Astrocyte of the spinal cord (primary cell): ENCODE data around the gene PLK4.
"Not testable (repeated sequence)": the region's sequence is repeated elsewhere in the genome, so short reads cannot be mapped to it uniquely, and the experiment has no call there.

Experiments used
- DNase-seq: peaks from one replicate; pipeline ENCODE4 v3.0.0; 2011; ENCODE audit warnings: low read depth, low spot score
- H3K4me3 ChIP-seq: 2 replicates; pipeline ENCODE4 v1.5.1; 2011; ENCODE audit warnings: low read depth, mild to moderate bottlenecking, low read length, moderate library complexity
- CTCF ChIP-seq: IDR thresholded peaks from 2 replicates; pipeline ENCODE4 v1.5.1; 2012; ENCODE audit warnings: low read depth, mild to moderate bottlenecking, low read length, inconsistent platforms
- in situ Hi-C: cut with HindIII; loops from 2 replicates; pipeline ENCODE4 v1.10.0; 2017; ENCODE audit warnings: low sequenced_read_pairs

Gene PLK4

GRCh38 chr4:127896069-127896468 is 15.4 kb downstream of the PLK4 start:
- no peak overlapping the region for H3K4me3 ChIP-seq
- no peak for TF ChIP-seq CTCF
- in situ Hi-C loops, result no loop called here
- no peak for DNase-seq

- DNase-seq, result no peak
- in situ Hi-C loops, result no loop called here
- no peak for TF ChIP-seq CTCF
- no peak overlapping the region for H3K4me3 ChIP-seq
Observed at GRCh38 chr4:127896528-127896927, 15.8 kb downstream of the PLK4 start.

DNA sequence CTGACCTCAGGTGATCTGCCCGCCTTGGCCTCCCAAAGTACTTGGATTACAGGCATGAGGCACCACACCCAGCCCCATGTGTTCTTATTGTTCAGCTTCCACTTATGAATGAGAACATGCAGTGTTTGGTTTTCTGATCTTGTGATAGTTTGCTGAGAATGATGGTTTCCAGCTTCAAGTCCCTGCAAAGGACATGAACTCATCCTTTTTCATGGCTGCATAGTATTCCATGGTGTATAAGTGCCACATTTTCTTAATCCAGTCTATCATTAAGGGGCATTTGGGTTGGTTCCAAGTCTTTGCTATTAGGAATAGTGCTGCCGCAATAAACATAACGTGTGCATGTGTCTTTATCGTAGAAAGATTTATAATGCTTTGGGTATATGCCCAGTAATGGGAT is 19.0 kb downstream of the PLK4 start:
- DNase-seq, H3K4me3 ChIP-seq, in situ Hi-C loops: not testable (repeated sequence)

GRCh38 chr4:127905029-127905428 is 24.3 kb downstream of the PLK4 start:
- DNase-seq, result no peak
- in situ Hi-C loops, result no loop called here
- no peak for TF ChIP-seq CTCF
- no peak overlapping the region for H3K4me3 ChIP-seq

DNA sequence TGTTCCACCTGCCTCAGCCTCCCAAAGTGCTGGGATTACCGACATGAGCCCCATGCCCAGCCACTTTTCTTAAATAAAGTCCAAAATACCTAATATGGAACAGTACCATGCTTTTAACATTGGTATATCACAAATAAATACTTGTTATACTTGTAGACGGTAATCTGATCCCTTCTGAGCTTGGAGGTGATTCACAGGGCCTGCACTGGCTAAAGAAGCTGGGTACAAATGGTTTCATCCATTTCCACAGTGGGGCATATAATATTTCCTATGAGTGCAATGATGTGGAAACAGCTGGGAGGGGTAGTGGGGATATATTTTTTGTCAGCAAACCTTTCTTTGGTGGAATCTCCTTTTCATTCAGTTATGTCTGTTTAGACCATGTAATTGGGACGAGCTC is 35.8 kb downstream of the PLK4 start:
- in situ Hi-C loops, result no loop called here
- H3K4me3 ChIP-seq, result no peak overlapping the region
- no peak for TF ChIP-seq CTCF
- DNase-seq, result no peak

GRCh38 chr4:127917151-127917550 is 36.5 kb downstream of the PLK4 start:
- no peak overlapping the region for H3K4me3 ChIP-seq
- no peak for DNase-seq
- no peak for TF ChIP-seq CTCF
- in situ Hi-C loops, result no loop called here

GRCh38 chr4:127920521-127920920 is 39.8 kb downstream of the PLK4 start:
- in situ Hi-C loops, result no loop called here
- no peak for DNase-seq
- TF ChIP-seq CTCF, result no peak
- no peak overlapping the region for H3K4me3 ChIP-seq
